Globus pallidus (tissue), 1 donor: ENCODE data around the gene POLE2.
"Not testable (repeated sequence)": the region's sequence is repeated elsewhere in the genome, so short reads cannot be mapped to it uniquely, and the experiment has no call there.

ENCODE experiments used
- DNase-seq: peaks from one replicate; pipeline ENCODE4 v3.0.0-alpha.2; 2015; ENCODE audit warnings: low spot score

The POLE2 gene

GRCh38 chr14:49659526-49660455 lies 28.2 kb downstream of the POLE2 start:
- DNase-seq: no peak

- DNase-seq: not testable (repeated sequence)
Observed at GRCh38 chr14:49657500-49657899, 30.5 kb downstream of the POLE2 start.

- DNase-seq: no peak
Observed at GRCh38 chr14:49654511-49654910, 33.5 kb downstream of the POLE2 start.

- DNase-seq: no peak
Observed at GRCh38 chr14:49653508-49653907, 34.5 kb downstream of the POLE2 start.

GRCh38 chr14:49642163-49642562 lies 45.9 kb downstream of the POLE2 start:
- no peak for DNase-seq

GRCh38 chr14:49641697-49642129 lies 46.3 kb downstream of the POLE2 start:
- DNase-seq: no peak

- DNase-seq: no peak
Observed at GRCh38 chr14:49640540-49641417, 47.2 kb downstream of the POLE2 start.

- DNase-seq: no peak
Observed at GRCh38 chr14:49637534-49638078, 50.4 kb downstream of the POLE2 start.

- no peak for DNase-seq
Observed at GRCh38 chr14:49636866-49637265, 51.1 kb downstream of the POLE2 start.

- DNase-seq: peak; percentile 17
Observed at GRCh38 chr14:49634547-49635334, 53.3 kb downstream of the POLE2 start, which contains the start of gene DNAAF2. Gene DNAAF2, minus strand, starts transcription at chr14:49635244. Its CDS starts 95 bp downstream, at chr14:49635149.

- DNase-seq: peak; percentile 95
Observed at GRCh38 chr14:49633640-49634546, 54.1 kb downstream of the POLE2 start.

- DNase-seq: no peak
Observed at GRCh38 chr14:49623941-49624839, 63.8 kb downstream of the POLE2 start.

- no peak for DNase-seq
Observed at GRCh38 chr14:49623387-49623786, 64.6 kb downstream of the POLE2 start.

- DNase-seq: no peak
Observed at GRCh38 chr14:49622022-49622607, 65.9 kb downstream of the POLE2 start.

- DNase-seq: no peak
Observed at GRCh38 chr14:49621114-49621881, 66.7 kb downstream of the POLE2 start.

GRCh38 chr14:49620182-49621113 lies 67.6 kb downstream of the POLE2 start, which contains the start of the genes MGAT2 and RPL36AL:
Gene MGAT2, plus strand, starts transcription at chr14:49620799. Its CDS starts 470 bp downstream, at chr14:49621269.
Gene RPL36AL, minus strand, starts transcription at chr14:49620626. Its CDS starts 1,522 bp downstream, at chr14:49619104.
- peak; percentile 98 for DNase-seq

GRCh38 chr14:49619730-49620129 lies 68.3 kb downstream of the POLE2 start:
- DNase-seq: no peak
